ENCODE results near the gene ACACA. TPM values are rescaled to one million over a fixed set of nuclear protein-coding genes. Genes with fewer than 3 reads are reported as not detected.

The ACACA gene
- polyA plus RNA-seq, 3 donors = 40.2 to 47.6 (median 43.4) TPM

- DNase-seq = peak; percentile 40
Measured at GRCh38 chr17:37233036-37233435, 173.6 kb downstream of the ACACA start.

DNA sequence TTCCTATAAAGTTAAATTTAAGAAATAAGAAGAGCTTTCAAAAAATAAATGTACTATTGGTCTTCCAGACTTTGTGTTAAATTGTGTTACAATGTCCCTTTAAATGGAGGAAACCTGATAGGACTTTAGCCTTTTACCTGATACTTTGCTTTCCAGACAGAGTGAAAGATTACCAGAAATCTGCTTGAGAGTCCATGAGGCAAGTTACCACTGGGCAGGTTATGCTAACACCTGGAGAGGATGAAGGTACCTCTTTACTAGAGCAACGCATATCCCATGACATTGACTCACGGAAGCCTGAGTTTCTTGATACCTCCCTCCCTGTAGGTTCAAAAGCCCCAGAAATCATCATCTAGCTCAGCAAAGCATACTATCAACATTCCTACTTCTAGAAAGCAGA is 174.7 kb downstream of the ACACA start:
- DNase-seq = no peak

- no peak for DNase-seq
Measured at GRCh38 chr17:37230633-37231032, 176.0 kb downstream of the ACACA start.

GRCh38 chr17:37225465-37225864 is 181.2 kb downstream of the ACACA start:
- no peak for DNase-seq

DNA sequence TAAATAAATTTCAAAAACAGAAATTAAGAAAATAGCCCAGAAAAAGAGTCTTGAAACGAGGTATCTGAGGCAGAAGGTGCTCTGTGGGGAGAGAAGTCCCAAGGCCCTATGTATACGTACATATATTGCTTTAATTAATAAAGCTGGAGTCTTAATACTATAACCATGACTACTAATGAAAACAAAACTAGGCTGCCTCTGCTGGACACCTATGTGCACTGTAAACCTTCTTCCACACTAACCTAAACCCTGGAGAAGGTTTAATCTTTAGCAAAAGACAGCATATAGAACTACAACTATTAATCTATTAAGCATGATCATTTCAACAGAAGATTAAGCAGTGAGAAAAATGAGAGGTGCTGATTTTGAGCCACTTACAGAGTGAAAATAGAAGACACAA is 184.8 kb downstream of the ACACA start:
- DNase-seq = no peak

DNA sequence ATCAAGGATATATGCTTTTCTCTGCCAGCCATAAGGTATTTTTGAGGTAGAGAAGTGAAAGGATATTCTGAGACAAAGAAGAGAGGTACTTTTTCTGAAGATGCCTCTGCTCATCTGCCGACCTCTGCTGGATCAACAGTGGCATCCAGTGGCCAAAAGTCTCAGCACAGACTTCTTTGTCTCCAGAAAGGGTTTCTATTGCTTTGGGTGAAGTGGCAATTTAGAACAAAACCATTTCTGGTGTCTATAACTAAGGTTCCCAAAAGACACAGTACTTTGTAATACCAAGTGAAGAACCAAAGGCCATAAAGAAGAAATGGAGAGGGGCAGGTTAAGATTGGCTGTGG is 186.1 kb downstream of the ACACA start:
- DNase-seq = no peak

GRCh38 chr17:37219876-37220606 is 186.6 kb downstream of the ACACA start:
- DNase-seq = no peak

DNA sequence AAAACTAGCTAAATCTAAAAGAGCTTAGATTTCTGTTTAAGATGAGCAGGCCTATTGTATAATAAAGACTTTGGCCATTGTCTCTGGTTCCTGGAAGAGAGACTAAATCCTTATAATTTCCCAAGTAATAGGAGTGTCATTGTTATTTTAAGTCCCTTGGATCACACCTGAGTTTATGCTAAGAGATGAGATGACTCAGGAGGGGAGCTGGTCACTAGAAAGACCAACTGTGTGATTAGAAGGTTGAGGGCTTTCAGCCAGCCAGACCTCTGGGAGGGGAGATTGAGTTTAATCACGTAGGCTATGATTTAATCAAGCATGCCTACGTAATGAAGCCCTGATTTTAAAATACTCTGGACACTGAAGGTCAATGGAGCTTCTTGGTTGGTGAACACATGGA is 187.8 kb downstream of the ACACA start:
- no peak for DNase-seq

DNA sequence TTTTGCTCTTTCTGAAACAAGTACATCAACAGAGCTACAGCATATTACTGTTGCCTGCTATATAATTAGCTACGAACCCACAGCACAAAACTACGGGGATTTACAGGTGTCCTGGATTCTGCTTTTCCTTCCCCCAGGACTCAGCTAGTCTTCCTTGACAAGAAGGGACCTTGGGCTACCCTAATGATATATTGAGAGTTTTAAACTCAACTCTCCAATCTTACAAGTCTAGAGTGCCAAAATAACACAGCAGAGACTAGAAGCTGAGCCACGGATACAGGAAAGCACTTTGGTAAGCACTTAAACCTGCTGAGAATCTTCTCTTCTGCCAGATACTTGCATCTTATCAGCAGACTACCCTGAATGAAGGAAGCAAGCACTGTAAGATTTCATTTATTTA is 192.2 kb downstream of the ACACA start:
- no peak for DNase-seq

DNA sequence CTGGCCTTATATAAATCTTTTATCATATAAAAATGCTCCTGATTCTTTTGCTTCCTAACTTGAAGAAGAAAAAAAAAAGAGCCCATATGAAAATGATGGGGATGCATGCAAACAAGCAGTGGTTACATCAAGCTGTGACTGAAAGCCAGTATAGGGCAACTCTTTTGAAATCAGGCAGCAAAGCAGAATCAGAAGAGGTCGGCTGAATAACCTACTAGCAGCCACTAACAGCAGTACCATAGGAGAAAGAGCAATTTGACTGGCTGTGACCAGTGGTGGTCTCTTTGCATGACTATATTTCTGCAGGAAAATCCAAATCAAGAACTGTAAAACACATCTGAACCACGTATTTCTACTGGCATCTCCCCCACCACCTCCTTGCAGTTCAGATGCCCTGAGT is 192.7 kb downstream of the ACACA start:
- no peak for DNase-seq

DNA sequence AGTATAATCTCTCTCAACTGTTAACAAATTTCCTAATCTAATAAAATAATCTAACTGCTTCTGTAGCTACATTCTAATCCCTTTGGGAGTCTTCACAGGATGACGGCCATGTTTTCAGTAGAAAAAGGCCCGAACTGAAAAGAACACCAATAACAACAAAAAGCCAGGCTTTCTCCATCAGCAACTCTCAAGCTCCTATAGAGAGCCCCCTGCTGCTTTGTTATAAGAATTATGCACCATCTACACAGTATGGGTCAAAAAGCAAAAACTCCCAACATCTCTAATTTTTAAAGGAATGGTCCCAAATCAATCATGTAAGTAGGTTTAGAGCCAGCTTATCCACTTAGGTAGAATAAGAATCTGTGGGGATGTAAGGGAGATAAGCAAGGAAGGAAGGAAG is 194.5 kb downstream of the ACACA start:
- no peak for DNase-seq

DNA sequence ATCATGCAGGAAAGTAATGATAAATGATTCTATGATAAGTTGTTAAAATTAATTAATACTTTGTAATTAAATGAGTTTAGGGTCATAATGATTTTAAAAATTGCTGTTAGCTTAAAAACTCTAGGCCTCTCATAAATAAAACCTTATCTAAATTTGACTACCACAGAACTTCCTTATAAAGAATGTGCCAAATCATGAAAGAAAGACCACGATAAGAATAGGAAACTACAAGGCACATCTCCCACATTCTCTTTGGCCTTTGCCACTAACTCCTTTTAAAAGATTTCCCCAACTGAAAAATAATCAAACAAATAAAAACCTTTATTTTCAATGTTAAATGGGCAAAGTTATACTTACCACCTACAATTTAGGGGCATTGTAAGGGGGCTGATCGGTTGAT is 195.5 kb downstream of the ACACA start:
- no peak for DNase-seq

GRCh38 chr17:37207103-37207502 is 199.5 kb downstream of the ACACA start:
- DNase-seq = no peak

DNA sequence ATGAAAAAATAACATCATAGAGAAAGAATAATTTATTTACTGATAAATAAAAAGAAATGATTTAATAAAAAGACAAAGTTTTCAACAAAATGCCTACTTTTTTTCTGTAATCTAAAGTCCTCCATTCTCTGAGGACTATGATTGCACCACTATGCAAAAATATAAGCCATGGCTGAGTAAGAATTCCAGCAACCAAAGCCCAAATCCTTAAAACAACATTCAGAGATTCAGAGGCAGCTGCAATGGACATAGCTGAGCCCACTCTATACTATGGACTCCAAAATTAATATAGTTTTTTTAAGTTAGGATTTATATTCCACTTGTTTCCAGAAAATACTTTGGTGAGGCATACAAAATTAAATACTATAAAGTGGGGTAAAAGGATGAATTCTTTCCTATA is 200.3 kb downstream of the ACACA start:
- DNase-seq = no peak

GRCh38 chr17:37200497-37200896 is 206.1 kb downstream of the ACACA start:
- no peak for DNase-seq

GRCh38 chr17:37197336-37197735 is 209.3 kb downstream of the ACACA start:
- DNase-seq = no peak

- DNase-seq = no peak
Measured at GRCh38 chr17:37194208-37194607, 212.4 kb downstream of the ACACA start.

DNA sequence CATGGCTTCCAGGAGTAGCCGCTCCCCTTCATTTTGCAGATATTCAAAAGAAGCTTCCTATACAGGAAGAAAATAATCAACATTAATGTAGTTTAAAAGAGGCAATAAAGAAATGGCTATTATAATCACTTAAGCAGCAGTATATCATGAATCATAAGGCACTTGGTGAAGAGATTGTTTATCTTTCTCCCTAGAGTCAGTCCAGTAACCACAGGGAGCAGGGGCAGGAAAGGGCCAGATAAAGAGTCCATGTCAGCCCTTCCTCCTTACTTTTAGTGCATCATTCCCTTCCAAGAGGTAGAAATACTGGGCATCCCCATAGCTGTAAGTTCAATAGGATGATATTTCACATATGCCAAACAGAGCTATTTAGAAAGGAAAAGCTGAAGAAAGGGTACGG is 215.4 kb downstream of the ACACA start:
- no peak for DNase-seq

DNA sequence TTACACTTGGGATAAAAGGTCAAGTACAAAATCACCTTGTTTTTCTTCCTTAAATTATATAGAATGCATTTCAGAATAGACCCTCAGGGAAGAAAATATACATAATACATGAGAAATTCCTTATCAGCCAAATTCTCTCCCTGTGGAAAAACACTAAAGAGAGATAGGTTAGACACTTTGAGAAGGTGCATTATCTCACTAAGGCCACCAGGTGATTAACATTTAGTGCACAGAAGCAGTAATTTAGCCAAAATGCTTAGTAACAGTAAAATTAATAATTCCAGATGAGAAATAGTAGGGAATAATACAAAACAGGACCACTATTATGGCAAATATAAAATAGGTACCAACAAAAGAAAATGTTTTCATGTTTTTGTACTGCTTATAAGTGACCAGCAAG is 216.1 kb downstream of the ACACA start:
- no peak for DNase-seq

DNA sequence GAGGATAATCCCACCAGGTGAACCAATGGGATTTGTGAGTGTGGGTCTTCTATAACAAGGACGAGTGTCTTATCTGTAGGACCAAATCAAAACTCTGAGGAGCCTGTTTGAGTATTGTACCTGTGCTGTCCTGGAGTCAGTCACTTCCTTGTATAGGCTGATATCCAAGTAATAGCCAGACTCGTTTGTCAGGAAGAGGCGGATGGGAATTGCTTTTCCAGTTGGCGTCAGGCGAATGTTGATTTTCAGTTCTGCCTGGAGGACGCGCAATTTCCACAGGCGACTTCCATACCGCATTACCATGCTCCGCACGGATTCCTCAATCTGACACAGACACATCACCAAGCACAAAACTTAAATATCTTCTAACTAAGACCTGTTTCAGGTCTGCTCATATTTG is 218.5 kb downstream of the ACACA start:
- no peak for DNase-seq

DNA sequence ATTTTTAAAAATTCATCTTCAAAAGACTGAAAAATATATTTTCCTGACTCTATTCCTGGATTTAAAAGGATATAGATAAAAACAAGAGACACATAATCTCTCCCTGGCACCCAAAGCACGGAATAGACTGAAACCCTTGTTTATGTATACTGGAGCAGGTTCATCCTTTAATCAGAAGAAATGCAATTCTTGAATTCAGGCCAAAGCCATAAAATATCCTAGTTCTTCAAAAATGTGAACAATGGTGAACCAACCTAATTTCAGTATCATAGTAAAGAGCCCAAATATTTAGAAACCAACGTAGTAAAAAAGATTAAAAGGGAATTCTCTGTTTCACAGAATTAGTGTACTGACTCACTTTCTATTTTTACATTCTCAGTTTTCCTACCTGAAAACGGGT is 219.4 kb downstream of the ACACA start:
- DNase-seq = no peak

GRCh38 chr17:37182786-37183465 is 223.7 kb downstream of the ACACA start:
- no peak for DNase-seq

GRCh38 chr17:37180376-37180775 is 226.3 kb downstream of the ACACA start:
- DNase-seq = no peak

DNA sequence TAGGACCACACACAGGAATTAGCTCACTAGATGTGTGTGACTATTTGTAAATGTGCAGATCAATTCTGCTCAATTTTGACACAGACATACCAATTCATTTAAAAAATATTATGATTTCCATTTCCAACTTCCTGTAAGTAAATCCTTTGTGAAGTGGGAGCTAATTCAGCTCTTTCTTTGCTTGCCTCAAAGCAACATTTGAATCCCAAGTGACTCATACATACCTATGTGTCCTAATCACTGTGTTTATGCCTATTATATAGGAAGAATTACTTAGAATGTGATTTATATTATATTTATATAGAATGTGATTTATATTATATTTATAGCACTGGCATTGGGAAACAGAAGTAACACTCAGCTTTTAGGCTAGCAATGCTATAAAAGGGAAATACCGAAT is 226.7 kb downstream of the ACACA start:
- DNase-seq = no peak
